ENCODE data around the gene SH3GL3.
A peak's percentile ranks its signal among the peaks of the same experiment; 100 is the strongest.

The SH3GL3 gene

GRCh38 chr15:83512459-83512858 is 65.3 kb downstream of the SH3GL3 start:
- no peak for DNase-seq

GRCh38 chr15:83514584-83514983 is 67.4 kb downstream of the SH3GL3 start:
- no peak for DNase-seq

DNA sequence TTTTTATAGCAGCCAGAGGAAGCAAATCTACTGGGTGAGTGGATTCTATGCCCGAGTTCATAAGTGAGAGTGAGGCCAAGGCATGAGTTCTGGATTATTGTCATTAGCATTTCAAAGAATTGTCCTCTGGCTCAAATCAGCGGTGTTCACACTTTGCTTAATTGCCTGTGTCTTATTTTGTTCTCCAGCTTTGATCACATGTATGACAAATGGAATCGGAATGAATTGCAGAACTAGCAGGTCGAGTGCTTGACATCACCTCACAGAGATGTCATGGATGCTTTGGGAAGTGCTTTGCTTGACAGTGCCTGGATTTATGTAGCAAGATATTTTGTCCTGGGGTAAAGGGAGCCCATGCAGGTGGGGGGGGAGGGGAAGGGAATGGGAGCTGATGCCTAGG is 68.0 kb downstream of the SH3GL3 start:
- no peak for DNase-seq

DNA sequence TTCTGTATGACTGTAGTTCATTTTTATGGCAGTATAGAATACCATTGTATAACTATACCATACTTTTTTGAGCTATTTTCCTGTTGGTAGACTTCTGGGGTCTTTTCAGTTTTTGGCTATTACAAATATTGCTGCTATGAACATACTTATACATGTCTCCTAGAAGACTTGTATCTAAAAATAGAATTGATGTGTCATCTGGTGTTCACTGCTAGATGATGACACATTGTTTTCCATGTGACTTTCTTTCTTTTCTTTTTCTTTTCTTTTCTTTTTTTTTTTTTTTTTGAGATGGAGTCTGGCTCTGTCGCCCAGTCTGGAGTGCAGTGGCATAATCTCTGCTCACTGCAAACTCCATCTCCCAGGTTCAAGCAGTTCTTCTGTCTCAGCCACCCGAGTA is 69.8 kb downstream of the SH3GL3 start:
- no peak for DNase-seq

DNA sequence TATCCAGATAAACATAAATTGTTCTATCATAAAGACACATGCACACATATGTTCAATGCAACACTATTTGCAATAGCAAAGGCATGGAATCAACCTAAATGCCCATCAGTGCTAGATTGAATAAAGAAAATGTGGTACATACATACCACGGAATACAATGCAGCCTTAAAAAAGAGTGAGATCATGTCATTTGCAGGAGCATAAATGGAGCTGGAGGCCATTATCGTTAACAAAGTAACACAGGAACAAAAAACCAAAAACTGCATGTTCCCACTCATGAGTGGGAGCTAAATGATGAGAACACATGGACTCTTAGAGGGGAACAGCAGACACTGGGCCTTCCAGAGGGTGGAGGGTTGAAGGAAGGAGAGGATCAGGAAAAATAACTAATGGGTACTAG is 79.2 kb downstream of the SH3GL3 start:
- no peak for DNase-seq

DNA sequence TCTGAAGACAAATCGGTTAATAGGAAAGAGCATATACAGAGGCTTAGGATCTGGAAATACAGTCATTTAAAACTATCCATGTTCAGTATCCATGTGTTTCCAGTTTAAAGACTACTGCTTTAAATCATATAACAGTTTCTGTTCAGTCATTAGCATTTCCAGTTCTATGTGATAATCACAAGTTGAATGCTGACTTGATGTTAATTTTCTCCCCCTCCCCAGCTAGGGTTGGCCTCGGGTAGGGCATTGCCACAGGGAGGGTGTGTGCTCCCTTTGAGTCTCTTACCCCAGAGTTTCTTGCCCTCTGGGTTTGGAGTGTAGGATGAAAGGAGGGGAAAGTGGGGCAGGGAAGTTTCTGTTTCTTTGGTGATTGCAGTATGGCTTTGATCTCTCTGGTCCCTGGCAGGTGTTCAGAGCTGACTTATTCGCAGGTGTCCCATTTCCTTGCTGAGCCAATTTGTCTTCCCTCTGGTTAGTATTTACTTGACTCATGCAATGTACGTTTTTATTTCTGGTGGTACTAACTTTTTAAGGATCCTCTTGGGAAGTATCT is 86.3 kb downstream of the SH3GL3 start:
- no peak for DNase-seq

GRCh38 chr15:83537606-83538005 is 90.5 kb downstream of the SH3GL3 start:
- DNase-seq, result no peak

GRCh38 chr15:83538682-83539081 is 91.5 kb downstream of the SH3GL3 start:
- DNase-seq, result no peak

DNA sequence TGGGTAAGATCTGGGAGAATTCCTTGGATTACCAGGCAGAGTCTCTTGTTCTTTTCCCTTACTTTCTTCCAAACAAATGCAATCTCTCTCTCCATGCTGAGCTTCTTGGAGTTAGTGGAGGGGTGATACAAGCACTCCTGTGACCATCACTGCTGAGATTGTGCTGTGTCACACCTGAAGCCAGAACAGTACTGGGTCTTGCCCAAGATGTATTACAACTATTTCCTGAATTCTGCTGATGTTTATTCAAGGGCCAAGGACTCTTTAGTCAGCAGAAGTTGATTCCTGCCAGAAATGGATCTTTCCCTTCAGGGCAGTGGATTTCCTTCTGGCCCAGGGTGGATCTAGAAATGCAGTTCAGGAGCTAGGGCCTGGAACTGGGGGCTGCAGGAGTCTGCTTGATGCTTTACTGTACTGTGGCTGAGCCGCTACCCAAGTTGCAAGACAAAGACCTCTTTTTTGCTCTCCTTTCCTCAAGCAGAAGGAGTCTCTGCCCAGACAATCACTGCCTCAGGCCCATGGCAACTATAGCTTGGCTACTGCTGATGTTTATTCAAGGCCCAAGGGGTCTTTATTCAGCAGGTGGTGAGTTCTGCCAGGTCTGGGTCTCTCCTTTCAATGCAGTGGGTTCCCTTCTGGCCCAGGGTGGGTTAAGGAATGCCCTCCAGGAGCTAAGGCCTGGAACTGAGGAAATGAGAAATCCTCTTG is 98.8 kb downstream of the SH3GL3 start:
- DNase-seq, result no peak

GRCh38 chr15:83546512-83546888 is 99.4 kb downstream of the SH3GL3 start:
- no peak for DNase-seq

- no peak for DNase-seq
These were observed 100.0 kb downstream of the SH3GL3 start for GRCh38 chr15:83547168-83547567.

- no peak for DNase-seq
These were observed 102.5 kb downstream of the SH3GL3 start for GRCh38 chr15:83549623-83550022.

GRCh38 chr15:83554558-83554957 is 107.4 kb downstream of the SH3GL3 start:
- no peak for DNase-seq

DNA sequence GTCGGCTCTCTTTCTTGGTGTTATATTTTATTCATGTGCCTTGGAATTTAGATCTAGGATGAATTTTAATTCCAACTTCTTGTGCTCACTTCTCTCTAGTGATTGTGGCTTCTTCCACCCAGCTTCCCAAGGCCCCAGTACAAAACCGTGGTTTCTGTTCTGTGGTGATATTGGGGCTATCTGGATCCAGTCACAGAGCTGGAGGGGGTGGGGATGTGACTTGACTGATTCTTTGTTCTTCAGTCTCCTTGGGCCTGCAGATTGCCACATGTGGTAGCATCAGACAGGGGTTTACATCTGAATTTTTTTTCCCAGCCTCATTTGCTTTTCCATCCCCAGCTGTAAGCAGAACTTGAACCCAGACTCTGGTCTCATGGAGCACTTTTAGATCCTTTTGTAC is 108.2 kb downstream of the SH3GL3 start:
- no peak for DNase-seq

GRCh38 chr15:83556068-83556467 is 108.9 kb downstream of the SH3GL3 start:
- no peak for DNase-seq

DNA sequence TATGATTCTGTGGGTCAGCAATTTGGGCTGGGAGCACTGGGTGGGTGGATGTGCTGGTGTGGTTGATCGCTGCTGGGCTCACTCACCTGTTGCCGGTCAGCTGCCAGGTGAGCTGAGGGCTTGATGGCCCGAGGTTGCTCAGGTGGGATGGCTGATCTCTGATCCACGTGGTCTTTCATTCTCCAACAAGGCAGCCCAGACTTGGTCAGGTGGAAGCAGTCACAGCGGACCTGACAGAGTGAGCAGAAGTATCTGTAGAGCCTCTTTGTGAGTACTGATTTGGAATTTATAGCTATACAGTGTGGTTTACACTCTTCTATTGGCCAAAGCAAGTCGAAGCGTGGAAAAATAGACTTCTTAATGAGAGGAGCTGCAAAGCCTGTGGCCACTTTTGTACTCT is 109.6 kb downstream of the SH3GL3 start:
- no peak for DNase-seq

DNA sequence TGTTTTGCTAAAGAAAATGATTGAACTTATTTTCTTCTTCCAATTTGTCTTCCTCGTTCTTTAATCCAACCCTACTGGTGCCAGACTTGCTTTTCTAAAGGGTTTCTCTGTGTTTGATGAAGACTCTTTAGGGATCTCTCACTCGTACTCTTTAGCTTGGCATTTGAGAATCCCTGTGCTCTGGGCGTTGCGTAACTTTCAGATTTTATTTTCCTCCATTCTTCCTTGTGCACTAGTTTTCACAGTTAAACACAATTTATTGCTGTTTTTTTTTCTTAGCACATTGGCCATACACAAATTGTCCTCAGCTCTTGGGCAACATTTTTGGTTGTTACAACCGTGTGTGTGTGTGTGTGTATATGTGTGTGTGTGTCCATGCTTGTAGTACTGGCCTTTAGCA is 111.0 kb downstream of the SH3GL3 start:
- no peak for DNase-seq

- DNase-seq, result peak; percentile 82
These were observed 112.3 kb downstream of the SH3GL3 start for GRCh38 chr15:83559310-83559966.

DNA sequence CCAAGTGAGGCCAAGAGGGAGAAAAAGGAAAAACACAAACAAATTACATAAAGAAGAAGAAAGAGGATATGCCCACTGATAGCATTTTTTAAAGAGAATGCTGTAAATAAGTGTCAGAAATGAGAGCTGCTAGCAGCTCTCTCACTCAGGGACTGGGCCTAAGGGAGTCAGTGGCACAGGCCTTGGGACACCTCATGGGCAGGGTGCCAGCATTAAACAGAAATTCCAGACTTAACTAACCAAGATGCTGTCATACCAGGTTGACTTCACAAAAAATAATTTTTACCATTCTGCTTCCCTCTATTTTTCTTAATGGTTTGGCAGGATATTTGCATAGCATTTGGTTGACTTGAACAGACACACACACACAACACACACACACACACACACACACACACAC is 114.5 kb downstream of the SH3GL3 start:
- no peak for DNase-seq

DNA sequence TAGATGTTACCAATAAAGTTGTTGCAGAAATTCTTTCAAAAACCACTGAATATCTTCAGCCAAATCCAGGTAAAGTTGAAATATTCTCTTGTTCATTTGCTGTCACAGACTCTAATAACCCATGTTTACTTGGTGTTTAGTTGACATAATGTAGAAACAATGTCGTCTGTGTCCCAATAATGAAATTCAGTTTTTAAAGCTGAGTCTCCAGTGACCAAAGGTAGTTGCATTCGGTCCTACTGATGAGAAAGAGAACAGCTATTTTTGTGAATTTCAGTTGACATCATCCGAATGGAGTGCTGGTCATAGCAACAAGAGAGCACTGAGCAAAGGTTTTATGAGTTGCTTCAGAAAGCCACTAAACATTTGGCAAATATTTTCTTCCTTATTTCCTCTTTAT is 118.0 kb downstream of the SH3GL3 start:
- no peak for DNase-seq

- peak; percentile 83 for DNase-seq
These were observed 118.5 kb downstream of the SH3GL3 start for GRCh38 chr15:83565553-83566159.

DNA sequence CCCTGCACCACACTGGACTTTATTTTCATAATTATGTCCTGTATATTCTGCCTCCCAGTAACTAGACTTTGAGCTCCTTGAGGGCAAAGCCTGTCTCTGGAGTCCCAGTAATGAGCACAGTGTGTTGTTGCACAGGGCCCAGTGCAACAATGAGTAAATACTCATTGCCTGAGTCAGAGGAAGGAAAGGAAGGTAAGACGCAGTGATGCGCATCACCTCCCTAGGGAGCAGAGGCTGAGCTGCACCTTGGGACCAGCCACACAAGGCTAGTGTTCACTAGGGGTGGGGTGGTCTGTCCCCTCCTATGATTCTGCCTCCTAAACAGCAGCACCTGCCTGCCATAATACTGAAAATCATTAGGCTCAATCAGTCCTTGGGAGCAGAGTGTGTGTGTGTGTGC is 120.2 kb downstream of the SH3GL3 start:
- no peak for DNase-seq

DNA sequence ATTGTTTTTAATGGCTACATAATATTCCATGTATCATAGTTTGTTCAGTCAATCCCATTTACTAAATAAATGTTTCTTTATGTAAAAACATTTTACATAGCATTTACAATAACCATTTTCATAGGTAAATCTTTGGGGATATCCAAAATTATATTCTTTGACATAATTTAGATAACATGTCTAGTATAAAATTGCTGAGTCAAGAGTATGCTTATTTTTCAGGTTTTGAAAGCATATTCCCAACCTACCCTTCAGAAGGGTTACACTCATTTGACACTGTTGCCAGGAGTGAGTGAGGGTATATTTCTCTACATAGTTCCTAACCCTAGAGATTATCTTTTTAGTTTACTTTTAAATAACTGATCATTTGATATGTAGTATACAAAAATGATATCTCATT is 122.2 kb downstream of the SH3GL3 start:
- no peak for DNase-seq

GRCh38 chr15:83570756-83571155 is 123.6 kb downstream of the SH3GL3 start:
- no peak for DNase-seq
